Stimulated activated CD4-positive, alpha-beta T cell treated with anti-CD3 and anti-CD28 coated beads, Interleukin-1b, Interleukin-23, amount 100 ng/mL, for 4 hours (primary cell): ENCODE data around the gene DAB1.

ENCODE experiments used
- DNase-seq, 2 donors: peaks; one replicate each; pipeline ENCODE4 v3.0.0-alpha.2; 2020; ENCODE audit warnings: low read depth in 2 of 2

DAB1 gene

DNA sequence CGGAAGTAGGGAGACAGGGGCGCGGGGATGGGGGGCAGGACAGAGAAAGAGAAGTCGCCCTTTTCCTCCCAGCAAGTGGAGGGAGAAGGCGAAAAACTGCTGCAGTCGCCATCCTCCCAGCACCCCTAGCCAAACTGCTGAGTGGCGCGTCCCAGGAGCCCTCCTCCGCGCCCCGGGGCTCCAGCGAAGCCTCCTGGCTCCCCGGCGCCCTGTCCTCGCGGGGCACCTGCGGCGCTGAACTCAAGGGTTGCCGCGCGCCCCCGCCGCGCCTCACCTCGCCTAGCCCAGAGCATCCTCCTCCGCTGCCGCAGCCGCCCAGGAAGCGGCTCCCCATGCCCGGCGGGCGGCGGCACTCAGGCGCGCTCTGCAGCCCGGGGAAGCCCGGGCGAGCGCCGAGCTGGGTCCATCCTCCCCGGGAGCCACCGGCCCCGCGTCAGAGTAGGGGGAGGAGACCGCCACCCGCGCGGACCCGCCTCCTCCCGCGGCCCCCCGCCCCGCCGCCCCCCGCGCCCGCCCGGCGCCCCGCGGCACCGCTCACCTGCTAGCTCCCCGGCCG is at the start of gene DAB1:
Gene DAB1, minus strand, starts transcription at position 405 of the 556 bp plus-strand sequence. CDS start 133,030 bp downstream, outside the sequence.
- no peak for DNase-seq

DNA sequence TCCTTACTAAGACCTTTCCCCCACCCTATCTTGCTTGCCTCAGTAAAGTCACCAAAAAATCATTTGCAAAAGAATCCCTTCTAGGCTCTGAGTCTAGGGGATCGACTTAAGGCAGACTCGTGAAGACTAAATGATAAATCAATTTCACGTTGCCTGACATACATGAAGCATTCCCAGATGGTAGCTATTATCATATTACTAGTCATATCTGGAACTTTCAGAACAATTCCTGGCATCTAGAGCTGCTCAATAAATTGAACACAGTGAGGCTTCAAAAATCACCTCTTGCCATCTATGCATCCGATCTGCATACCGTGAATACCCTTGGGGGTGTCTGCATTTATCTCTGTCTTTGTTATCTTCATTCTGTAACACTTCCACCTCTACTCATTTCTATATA is 49.6 kb upstream of the DAB1 start:
- DNase-seq = no peak

DNA sequence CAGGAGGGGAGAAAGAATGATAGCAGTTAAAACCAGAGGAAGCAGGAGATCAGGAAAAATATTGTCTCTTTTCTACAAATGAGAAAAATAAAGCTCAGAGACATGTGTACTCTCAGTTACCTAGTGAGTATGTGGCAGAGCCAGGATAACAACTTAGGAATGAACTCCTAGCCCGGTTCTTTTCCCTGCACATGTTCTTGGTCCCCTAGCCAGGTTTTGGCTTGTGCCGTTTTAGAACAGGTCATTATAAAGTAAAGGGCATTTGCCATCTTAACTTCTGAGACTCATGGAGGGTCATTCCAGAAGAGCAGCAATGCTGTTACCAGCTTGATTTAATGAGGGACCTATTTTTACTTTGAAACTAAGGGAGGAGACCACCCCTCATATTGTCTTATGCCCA is 48.1 kb upstream of the DAB1 start:
- no peak for DNase-seq

DNA sequence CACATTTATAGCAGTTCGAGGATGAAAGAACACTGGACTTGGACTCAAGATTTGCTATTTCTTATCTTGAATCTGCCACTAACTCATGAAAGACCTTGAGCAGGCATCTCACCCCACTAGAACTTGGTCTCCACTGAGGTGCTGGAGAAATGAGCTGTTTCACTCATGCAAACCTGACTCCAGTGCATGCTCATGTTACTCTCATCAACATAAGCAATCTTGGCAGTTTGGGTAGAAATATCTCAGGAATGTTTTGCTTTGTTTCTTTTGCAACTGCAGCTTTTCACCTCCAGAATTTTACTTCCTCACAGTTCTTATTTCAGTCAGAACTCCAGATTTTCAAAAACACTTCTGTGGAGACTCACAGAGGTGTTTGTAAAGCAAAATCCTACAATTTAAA is 46.2 kb upstream of the DAB1 start:
- DNase-seq = no peak

DNA sequence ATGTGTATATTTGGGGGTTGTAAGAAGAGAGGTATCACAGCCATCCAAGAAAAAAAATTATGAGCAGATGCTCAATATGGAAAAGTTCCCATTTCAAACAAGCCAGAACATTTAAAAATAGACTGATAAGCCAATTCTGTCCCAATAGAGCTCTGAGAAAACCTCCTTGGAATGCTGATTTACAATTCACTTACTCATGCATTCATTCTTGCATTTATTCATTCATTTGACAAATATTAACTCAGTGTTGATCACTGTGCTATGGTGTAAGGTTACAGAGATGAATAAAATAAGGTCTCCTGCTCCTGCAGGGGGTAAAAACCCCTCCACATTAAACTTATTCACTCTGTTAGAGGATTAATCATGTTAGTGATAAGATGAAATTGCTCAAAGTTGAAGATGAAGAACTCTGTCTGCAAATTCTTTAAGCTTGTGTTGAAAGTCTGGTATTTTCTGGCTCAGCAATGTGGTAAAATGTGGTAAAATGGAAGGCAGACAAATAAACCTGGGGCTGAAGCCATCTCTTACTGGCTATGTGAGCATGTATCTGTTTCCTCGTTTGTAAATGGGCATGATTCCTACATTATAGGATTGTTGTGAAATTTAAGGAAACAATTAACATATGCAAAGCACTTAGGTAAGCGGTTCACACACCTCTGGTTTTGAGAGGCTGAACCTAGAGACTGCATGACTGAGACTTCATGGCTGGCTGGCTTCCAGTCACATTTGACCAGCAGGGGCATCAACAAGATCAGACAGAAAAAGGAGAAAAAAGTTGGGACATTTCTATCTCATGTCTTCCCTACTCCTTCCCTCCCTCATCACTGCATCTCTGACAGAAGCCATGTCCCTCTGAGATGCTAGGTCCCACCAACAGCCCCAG is 45.0 kb upstream of the DAB1 start:
- no peak for DNase-seq

DNA sequence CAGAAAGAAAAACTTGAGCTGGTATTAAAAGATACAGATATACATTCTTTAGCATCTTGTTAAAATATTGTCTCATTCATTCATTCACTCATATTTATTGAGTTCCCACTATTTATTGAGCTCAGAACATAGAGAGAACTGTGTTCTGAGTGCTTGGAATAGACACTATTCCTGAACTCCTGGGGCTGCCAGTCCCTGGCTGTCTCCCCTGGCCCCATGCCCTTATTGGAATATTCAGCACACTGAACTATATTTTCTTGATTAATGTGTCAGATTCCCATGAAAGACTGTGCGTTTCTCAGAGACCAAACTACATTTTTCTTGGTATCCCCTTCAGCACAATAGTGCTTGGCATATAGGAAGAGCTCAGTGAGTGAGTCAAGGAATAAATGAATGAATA is 44.0 kb upstream of the DAB1 start:
- DNase-seq = no peak

DNA sequence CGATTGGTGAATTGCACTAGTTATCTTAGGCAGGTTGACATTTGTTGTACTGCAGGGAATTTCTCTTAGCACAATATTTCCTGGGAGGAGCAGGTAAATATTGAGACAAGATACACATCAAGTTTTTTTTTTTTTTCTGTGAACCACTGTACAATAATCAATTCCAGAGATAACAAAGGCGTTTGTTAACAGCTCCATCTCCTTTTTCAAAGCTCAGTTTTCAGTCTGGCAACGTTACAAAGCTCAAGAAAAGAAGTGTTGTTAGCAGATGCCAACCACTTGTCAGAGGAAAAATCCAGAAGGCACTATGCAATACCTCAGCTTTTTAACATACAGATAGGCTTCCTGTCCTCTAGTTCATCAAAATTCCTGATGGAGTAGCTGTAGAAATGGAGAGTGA is 40.9 kb upstream of the DAB1 start:
- no peak for DNase-seq

DNA sequence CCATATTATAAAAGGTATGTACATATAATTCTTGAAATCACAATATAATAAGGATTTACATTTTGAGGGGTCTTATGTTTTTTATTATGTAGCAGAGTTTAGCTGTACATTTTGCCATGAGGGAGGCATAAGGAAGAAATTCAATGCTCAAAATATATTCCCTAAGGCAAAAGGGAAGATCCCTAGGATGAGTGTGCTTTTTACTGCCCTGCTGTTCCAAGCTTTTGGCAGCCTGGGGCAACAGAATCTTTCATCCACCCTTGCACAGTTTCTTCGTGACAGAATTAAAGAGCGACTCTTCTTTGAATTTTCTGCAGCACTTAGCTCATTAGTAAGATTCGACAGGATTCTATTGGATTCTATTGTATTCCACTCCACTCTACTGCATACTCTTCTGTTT is 39.5 kb upstream of the DAB1 start:
- DNase-seq = no peak

DNA sequence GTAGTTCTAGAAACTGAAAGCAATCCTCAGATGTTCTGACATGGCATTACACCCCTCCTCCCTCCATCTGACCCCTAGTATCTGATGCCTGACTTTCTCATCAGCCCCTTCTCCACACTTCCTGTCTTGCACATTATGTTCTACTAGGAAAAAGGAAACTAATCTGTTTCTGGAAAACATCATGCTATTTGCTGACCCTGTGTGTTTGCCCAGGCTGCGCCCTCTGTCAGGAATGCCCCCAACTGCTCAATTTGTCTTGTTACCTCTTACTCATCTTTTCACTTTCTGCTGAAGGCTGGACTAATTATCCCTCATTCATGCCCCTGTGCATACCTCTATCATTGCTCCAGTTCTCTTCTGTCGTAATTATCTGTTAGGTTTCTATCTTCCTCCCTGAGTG is 37.5 kb upstream of the DAB1 start:
- DNase-seq = no peak

DNA sequence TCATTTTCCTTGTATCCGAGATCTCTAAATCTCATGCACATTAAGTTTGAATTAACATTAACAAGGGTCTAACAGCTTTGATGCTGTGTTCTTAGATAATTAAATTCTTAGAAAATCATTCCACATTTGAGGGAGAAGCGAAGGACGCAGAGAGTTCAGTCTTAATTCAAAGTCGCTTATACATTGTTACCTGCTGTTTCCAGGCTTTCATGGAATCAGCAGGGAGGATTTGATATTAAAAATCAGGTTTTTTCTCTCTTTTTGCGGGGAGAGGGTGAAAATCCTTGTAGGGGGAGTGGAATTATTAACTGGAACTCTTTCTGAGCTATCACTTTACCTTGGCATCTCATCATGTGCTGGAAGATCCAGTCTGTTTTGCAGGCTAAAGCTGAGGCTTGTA is 27.7 kb upstream of the DAB1 start:
- no peak for DNase-seq

DNA sequence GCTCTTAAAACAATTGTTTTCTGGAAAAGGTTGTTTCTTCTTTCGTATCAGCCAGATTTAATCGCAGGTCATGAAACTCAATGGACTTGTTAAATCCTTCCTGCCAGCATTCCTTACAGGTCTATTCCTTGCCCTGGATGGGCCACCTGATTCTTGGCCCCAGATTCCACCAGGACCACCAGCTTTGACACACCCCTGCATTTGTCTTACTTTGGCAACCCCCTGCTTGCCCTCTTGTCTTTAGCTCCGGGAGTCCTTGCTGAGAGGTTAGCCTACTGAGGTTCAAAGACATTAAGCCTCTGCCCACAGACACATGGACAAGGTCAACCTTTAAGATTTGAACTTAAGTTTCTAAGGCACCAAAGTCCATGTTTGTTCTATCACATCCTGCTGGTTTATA is 27.1 kb upstream of the DAB1 start:
- DNase-seq = no peak

DNA sequence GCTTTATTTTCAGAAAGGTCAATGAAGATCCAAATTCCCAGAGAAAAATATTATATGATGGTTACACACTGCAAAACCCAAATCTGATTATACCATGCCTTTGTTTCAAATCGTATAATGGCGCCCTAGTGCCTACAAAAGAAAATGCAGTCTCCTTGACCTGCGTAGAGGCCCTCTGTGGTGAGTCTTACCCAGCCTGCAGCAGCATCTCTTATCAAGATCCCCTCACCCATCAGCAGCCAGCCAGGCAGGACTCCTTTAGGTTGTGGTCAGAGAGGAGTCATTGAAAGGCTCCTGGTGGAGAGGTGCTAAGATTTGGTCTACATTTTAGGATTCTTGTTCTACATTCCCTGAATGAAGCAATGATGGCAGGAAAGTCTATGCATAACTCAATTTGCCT is 23.7 kb upstream of the DAB1 start:
- DNase-seq = no peak

DNA sequence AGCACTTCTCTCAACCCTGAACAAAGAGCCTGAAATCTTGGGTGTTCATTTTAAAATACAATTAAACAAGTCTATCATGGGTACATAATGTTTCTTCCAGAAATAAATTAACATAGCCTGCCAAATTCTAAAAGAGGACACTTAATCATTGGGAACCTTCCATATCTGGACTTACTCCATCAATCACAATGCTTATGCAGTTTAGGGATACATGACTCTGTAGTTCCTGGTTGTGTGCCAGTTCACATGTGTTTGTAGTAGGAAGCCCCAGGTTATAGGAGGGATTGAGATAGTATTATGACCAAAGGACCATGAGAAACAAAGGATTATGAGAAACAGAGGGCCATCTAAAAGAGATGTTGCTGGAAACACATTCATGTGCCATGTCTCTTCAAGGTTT is 19.1 kb upstream of the DAB1 start:
- DNase-seq = no peak

DNA sequence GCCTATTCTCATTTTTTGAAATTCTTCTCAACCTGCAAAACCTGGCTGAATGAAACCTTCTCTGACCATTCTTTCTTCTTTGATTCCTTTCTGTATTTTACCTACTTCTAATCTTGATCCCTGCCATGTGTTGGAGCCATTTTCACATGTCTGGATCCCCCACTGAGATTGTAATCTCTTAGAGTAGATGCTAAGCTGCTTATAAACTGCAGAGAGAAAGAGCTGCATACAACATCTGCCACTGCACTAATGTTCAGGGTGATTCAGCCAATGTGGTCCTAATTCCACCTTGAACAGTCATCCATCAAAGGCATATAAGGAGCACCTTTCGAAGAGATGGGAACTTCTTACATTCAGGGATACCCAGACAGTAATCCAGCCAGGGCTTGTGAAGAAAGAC is 16.2 kb upstream of the DAB1 start:
- DNase-seq = no peak

DNA sequence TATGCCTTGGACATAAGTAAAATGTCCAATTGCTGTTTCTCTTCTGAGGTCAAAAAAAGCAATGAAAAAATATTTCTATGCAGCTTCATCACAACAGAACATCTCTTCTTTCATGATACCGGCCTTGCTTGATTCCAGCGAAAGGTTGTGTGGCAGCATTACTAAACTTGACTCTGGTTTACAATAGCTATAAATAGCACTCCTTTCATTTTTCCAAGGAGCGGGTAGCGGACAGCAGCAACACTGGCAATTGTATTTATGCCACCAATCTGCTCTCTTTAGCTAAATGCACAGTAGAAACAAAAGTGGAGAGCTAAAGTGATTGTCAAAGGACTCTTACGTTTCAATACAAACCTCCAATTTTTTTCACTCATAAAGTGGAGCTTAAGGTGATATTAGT is 7.5 kb upstream of the DAB1 start:
- no peak for DNase-seq

DNA sequence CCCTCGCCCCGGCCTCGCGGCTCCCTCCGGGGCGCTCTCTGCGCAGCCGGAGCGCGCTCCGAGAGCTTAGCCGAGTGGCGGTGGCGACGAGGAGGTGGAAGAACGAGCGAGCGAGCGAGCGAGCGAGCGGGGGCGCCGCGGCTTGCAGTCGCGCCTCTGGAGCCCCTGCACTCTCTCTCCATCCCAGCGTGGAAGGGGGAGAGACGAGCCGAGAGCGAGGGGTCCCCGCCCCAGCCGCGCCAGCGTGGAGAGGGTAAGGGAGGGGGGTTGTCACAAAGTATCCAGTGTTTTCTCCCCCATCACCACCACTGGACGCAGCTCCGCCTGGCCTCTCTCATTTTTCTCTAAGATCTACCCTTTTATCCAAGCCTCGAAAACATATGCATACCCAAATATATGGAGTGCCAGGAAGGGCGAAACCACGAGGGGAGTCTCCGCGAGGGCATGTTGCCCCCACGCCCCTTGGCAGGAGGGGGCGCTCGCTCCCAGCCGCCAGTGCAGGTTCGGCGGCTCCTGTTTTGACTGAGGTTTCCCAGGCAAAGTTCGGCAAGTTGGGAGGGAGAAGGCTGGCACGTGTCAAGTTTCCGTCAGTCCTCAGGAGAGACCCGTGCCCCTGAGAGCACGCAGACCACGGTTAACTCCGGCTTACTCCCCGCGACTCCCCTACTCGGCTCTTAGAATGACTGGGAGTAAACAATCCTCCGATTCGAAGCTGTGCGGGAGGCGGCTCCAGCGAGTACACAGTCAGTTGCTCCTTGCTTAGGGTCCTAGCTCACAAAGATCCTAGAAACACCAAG is 569 bp upstream of the DAB1 start:
- DNase-seq = no peak

DNA sequence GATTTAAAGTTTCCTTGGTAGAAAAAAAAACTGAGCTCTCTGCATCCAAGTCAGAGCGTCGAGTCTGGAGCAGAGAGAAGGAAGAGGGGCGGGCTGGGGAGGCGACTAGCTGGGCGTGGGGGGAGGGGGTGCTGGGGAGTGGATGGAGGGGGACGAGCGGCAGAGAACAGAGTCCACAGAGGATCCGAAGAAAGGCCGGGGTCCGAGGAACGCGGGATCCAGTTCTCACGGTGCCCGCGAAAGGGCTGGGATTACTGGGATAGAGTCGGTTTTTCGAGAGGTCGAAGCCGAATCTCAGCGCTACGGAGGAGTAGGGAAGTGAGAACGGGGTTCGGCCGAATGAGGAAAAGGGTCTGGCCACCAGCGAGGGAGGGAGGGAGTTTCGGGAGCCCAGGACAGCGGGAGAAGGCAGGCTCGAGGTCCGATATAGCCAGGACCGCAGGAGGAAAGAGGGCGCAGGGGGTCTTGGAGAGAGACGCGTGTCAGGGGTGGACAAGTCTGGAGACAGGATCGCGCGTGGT is 665 bp downstream of the DAB1 start:
- no peak for DNase-seq

DNA sequence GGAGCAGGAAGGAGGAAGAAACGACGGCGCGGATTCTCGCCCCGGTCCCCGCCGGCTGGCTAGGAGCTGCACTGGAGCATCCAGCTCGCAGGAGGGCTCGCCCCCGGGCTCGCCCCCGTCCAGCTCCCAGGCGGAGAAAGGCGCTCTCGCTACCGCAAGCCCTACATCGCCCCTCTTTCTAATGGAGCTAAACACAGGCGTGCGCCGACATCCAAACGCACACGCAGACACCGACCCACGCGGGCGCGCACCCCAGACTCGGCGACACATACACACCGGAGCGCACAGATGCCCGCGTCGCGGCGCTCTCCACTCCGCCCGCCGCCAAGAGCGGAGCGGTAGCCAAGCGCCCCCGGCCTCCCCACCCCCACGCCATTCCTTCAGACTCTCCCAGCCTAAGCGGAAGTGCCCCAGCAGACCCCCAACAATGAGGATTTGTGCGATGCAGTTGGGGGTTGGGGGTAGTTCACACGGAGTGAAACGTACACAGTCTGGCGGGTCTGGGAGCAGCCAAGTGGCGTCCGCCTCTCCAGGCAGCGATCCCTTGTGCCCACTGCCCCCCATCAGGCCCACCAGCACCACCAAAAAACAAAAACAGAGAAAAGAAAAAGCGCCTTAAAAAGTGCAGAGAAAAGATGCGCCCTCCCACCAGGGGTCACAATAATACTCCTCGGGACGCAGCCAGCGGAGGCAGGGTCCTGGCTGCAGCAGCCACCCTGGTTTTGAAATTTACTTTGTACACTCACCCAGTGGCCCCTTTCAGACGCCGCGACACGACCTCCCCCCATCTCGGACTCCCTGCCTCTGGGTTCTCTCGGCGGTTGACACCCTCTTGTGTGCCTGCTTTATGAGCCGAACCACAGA is 1.4 kb downstream of the DAB1 start:
- DNase-seq = no peak

DNA sequence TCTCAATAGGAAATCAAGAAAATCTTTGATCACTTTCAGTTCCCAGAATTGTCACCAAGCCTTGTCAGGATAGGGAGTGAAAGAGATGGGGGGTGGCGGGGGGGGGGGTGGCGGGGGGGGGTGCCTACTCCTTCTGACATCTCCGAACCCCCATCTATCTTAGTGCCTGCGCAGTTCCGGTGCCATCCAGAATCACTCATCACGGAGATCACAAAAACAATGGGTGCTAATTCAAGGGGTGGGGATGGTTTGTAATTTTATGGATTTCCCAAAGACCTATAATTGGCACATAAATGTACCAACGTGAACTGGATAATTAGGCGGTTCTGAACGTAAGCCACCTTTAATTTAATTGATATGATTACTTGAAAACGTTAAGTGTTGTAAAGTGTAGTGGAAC is 2.1 kb downstream of the DAB1 start:
- DNase-seq = no peak

DNA sequence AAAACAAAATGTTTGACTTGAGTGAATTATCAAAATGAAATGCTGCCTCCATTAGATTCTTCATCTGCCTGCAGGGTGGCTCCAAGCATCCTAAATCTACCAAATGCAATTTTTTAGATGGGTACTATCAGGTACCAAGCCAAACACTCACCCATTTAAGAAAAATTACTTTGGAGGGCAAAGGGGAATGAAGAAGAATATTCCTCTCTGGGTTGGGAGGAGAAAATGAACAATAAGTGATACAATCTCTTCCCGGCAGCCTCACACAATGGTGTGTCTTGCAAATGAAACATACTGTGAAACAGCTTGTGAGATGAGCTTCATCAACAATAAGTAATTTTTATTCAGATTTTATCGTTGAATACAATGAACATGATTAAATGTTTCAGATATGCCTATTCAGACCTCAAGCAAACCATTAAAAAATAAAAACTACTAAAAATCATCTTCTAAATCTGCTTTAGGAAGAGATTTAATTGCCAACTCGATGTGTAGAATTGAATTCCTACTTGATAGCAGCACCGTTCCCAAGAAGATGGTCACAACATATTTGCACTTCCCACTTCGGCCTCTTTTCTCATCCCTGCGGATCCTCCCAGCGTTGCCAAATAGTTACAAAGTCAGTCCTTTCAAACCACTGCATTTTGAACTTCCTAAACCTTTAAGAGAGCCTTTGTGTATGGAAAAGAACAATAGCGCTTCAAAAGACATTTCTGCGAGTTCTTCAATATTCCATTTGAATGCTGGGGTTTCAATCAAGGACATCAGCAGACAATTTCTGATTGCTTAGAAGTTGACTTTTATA is 2.7 kb downstream of the DAB1 start:
- no peak for DNase-seq

DNA sequence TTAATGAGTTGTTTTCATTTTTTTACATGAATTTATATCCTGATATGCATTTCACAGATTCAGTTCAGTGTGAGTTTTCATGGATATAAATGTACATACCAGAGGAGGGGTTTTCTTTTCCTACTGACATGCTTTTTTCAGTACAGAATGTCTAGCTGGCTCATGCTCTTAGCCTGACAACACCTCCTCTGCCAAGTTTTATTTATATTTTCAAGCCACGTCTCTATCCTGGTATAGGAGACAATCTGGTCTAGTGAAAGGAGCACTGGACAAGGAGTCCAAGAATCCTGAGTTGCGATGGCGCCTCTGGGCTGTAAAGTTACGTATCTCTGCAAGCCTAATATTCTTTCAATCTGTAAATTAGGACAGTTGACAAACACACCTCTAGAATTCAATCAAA is 4.9 kb downstream of the DAB1 start:
- DNase-seq = no peak
